Left ventricle myocardium superior (tissue), 1 donor: ENCODE results near the gene SYTL5. TPM values are rescaled to one million over a fixed set of nuclear protein-coding genes. Genes with fewer than 3 reads are reported as not detected.

Experiments
- microRNA-seq: library from miRNA; unstranded; fragments of <30 nt; microRNA quantifications from one replicate; pipeline ENCODE4 v1.2.0, GENCODE V29; 2020; ENCODE audit warnings: borderline number of aligned reads
- total RNA-seq: library from RNA; stranded (reverse); fragmentation: NEBNext Ultra II Directional; extraction: Animal tissue kit (Norgen Biotek cat#: 25700); gene quantifications from one replicate; pipeline ENCODE4 v1.2.1, GENCODE V29; 2021
- donor health status: DM: no; HTN: yes; CAD: no; lungs with severe emphysema.

Gene SYTL5
- total RNA-seq, 1 donor from 2014 or later, result not detected

Small RNA genes within 50 kb of the gene (microRNA-seq; reads per million reads assigned to microRNA genes)
- gene MIR548AJ2, result not detected

Other genes with a start within 250 kb of the SYTL5 start
- gene CYBB, start 226.5 kb upstream of the SYTL5 start, total RNA-seq, result 20.4 TPM
- gene DYNLT3, start 159.0 kb upstream of the SYTL5 start, total RNA-seq, result 14.0 TPM
- gene SRPX, start 214.3 kb downstream of the SYTL5 start, total RNA-seq, result 45.2 TPM